Right atrium auricular region (tissue), 2 donors: ENCODE results near the gene TRMT10B. TPM values are rescaled to one million over a fixed set of nuclear protein-coding genes. Genes with fewer than 3 reads are reported as not detected.
"Not testable (repeated sequence)": the region's sequence is repeated elsewhere in the genome, so short reads cannot be mapped to it uniquely, and the experiment has no call there.

Experiments used
- DNase-seq: peaks from one replicate; pipeline ENCODE4 v3.0.0-alpha.2; 2019; ENCODE audit warnings: low spot score
- H3K27ac ChIP-seq, 2 donors: fragments of 200-600 bp; sonication (generic); 1 replicate in 1 of 2; 2 replicates in 1 of 2; pipeline ENCODE4 v1.5.1; 2016 to 2019
- H3K27me3 ChIP-seq, 2 donors: fragments of 200-600 bp; sonication (generic); one replicate each; pipeline versions ENCODE4 v1.5.1 to v1.6.0; 2017 to 2019
- H3K36me3 ChIP-seq: fragments of 200-600 bp; sonication (generic); one replicate; pipeline ENCODE4 v1.5.1; 2016
- H3K4me1 ChIP-seq, 2 donors: fragments of 200-600 bp; sonication (generic); one replicate each; pipeline versions ENCODE4 v1.5.1 to v1.6.0; 2017 to 2019
- H3K4me3 ChIP-seq, 2 donors: fragments of 200-600 bp; sonication (generic); 1 replicate in 1 of 2; 2 replicates in 1 of 2; pipeline ENCODE4 v1.5.1; 2017 to 2019; ENCODE audit warnings: mild to moderate bottlenecking in 1 of 2, moderate library complexity in 1 of 2
- H3K9me3 ChIP-seq, 2 donors: fragments of 200-600 bp; sonication (generic); one replicate each; pipeline ENCODE4 v1.5.1; 2019
- total RNA-seq, 2 donors: library from RNA; depleted of rRNA; stranded (reverse); fragments of >200 nt; gene quantifications; one replicate each; pipeline ENCODE4 v1.1.0, GENCODE V29; 2016
- TF ChIP-seq, protein P1 (sequence below), 2 donors: fragments of 200-600 bp; sonication (generic); IDR thresholded peaks; one replicate each; pipeline ENCODE4 v1.5.1; 2019; ENCODE audit warnings: antibody characterized with exemption in 2 of 2

TRMT10B gene
- total RNA-seq, 2 donors from 2014 or later, result 2.5 to 3.9 TPM

DNA sequence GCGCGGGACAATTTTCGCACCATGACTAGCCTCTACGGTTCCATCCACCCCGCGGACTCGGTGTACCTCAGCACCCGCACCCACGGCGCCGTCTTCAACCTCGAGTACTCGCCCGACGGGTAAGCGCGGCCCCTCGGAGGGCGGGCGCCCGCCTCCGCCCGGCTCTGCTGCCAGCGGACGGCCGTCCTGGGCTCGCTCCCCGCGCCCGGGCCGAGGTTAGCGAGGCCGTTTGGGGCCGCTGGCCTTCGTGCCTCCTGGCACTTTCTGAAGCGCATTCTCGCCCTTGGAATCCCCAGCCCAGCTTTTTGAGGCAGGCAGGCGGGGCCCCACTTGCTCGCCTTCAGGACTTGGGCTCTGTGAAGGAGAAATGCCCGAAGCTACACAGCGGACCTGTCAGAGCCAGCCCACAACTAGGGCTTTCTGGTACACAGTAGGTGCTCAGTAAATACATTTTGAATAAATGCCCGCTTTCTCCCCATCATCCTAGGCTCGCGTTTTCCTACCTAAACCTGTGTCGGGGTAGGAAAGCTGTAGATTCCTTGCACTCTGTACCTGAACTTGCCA is 47.8 kb downstream of the TRMT10B start:
- Histone ChIP-seq H3K36me3 (no peaks in the 10 kb centered on the region), H3K27me3 (no peaks in the 10 kb centered on the region), H3K27ac (peak overlapping the region; percentile 87 to 89), H3K4me3 (peak overlapping the region; percentile 92 to 93), H3K4me1 (peaks cover 0 to 32% of the 10 kb centered on the region in 2 donors), H3K9me3 (no peaks in the 10 kb centered on the region)
- TF ChIP-seq, protein P1, sequence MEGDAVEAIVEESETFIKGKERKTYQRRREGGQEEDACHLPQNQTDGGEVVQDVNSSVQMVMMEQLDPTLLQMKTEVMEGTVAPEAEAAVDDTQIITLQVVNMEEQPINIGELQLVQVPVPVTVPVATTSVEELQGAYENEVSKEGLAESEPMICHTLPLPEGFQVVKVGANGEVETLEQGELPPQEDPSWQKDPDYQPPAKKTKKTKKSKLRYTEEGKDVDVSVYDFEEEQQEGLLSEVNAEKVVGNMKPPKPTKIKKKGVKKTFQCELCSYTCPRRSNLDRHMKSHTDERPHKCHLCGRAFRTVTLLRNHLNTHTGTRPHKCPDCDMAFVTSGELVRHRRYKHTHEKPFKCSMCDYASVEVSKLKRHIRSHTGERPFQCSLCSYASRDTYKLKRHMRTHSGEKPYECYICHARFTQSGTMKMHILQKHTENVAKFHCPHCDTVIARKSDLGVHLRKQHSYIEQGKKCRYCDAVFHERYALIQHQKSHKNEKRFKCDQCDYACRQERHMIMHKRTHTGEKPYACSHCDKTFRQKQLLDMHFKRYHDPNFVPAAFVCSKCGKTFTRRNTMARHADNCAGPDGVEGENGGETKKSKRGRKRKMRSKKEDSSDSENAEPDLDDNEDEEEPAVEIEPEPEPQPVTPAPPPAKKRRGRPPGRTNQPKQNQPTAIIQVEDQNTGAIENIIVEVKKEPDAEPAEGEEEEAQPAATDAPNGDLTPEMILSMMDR (IDR thresholded peaks at IDR 0.05), result no peak
- no peak for DNase-seq

DNA sequence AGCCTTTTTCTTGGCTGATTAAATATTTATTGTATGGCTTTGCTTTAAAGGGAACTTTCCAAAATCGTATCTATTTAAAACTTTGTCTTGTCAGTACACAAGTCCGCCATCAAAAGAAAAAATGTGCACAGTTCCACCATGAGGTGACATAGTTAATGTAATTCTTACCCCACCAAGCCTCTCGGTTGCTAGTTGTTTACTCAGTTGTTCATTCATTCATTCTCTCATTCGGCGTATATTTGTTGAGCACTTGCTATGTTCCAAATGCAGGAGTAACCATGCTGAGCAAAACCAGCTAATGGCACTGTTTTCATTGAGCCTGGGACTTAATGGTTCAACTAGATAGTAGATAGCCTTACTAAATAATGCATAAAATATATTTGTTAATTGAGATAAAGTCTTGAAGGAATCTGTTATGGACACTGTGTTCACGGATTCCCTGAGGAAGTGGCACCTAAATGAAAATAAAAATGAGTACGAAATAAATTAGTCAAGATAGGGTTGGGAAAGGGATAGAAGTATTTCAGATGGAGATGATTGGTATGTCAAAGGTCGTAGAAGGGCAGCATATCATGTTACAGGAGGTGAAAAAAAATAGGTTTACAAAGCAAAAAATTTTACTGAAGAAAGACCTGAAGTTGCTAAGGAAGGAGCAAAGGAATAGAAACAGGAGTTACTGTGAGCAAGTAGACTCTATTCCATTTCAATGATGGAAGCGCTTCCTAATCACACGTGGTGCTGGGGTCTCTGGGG is 48.5 kb downstream of the TRMT10B start:
- Histone ChIP-seq H3K36me3 (no peaks in the 10 kb centered on the region), H3K9me3 (no peaks in the 10 kb centered on the region), H3K27ac (peak overlapping the region in 1 of 2 donors; percentile 87), H3K4me3 (peak overlapping the region; percentile 92 to 93), H3K4me1 (peaks cover 0 to 32% of the 10 kb centered on the region in 2 donors), H3K27me3 (no peaks in the 10 kb centered on the region)
- DNase-seq, result no peak
- TF ChIP-seq, protein P1 (IDR thresholded peaks at IDR 0.05), result no peak

DNA sequence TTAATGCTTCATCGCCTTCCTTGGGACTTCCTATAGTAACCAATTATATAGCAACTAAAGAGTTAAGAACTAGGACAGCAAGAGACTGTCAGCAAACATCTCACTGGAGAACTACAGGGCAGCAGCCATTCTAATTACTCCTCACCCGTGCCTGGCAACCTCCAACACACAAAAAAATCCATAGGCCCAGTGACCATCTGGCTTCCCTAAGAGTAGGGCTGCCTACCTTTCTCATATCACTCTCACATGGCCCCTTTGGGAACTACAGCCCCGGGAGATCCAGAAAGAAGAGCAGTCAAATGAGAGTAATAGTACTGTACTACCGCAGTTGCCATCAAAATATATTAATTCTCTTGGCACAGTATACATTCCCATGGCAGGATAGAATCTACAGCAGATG is 52.7 kb downstream of the TRMT10B start:
- Histone ChIP-seq H3K36me3 (peaks cover 4% of the 10 kb centered on the region), H3K4me3 (no peak overlapping the region), H3K9me3 (no peaks in the 10 kb centered on the region), H3K27me3 (no peaks in the 10 kb centered on the region), H3K4me1 (peaks cover 0 to 25% of the 10 kb centered on the region in 2 donors), H3K27ac (no peak overlapping the region)
- no peak for DNase-seq
- TF ChIP-seq, protein P1 (IDR thresholded peaks at IDR 0.05), result no peak

DNA sequence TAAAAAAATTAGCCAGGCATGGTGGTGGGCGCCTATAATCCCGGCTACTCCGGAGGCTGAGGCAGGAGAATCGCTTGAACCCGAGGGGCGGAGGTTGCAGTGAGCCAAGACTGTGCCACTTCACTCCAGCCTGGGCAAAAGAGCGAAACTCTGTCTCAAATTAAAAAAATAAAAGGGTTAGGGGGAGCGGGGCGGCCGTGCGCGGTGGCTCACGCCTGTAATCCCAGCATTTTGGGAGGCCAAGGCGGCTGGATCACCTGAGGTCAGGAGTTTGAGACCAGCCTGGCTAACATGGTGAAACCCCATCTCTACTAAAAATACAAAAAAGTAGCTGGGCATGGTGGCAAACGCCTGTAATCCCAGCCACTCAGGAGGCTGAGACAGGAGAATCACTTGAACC is 56.1 kb downstream of the TRMT10B start:
- not testable (repeated sequence) for DNase-seq, H3K27me3 ChIP-seq, H3K36me3 ChIP-seq, H3K4me3 ChIP-seq, H3K4me1 ChIP-seq, H3K27ac ChIP-seq, H3K9me3 ChIP-seq

DNA sequence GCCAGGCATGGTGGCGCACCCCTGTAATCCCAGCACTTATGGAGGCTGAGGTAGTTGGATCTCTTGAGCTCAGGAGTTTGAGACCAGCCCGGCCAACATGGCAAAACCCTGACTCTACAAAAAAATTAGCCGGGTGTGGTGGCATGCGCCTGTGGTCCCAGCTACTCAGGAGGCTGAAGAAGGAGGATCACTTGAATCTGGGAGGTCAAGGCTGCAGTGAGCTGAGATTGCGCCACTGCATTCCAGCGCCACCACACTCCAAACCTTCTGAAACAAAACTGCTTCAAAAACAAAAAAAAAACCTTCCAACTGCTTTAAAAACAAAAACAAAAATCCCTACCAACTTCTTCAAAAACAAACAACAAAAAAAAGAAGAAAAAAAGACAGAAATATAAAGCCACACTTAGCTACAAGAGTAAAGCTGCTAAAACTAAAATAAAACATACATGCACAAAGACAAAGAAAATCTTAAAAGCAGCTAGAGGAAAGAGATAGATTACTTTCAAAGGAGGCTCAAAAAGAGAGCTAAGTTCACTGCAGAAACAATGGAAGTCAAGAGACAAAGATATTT is 58.4 kb downstream of the TRMT10B start:
- Histone ChIP-seq H3K4me1 (no peaks in the 10 kb centered on the region), H3K4me3 (no peak overlapping the region), H3K9me3 (no peaks in the 10 kb centered on the region), H3K36me3 (peaks cover 4% of the 10 kb centered on the region), H3K27ac (no peak overlapping the region), H3K27me3 (no peaks in the 10 kb centered on the region)
- DNase-seq, result no peak
- TF ChIP-seq, protein P1 (IDR thresholded peaks at IDR 0.05), result no peak

DNA sequence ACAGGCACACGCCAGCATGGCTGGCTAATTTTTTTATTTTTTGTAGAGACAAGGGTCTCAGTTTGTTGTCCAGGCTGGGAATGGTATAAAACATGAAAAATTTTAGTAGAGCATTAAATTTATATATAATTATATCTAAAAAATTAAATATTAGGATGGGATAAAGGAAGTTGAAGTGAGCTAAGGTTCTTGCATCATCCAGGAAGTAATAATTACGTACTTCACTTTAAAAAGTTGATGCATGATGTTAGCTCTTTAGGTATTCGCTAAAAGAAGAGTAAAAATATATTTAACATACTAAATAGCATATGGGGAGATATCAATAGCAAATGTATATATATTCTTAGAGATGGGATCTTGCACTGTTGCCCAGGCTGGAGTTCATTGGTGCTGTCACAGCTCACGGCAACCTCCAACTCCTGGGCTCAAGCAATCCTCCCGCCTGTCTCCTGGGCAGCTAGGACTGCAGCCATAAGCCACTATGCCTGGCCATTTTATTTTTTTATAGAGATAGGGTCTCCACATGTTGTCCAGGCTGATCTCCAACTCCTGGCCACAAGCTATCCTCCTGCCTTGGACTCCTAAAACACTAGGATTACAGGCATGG is 59.3 kb downstream of the TRMT10B start:
- Histone ChIP-seq H3K4me3 (no peak overlapping the region), H3K4me1 (no peaks in the 10 kb centered on the region), H3K9me3 (no peaks in the 10 kb centered on the region), H3K36me3 (peaks cover 3% of the 10 kb centered on the region), H3K27ac (no peak overlapping the region), H3K27me3 (no peaks in the 10 kb centered on the region)
- TF ChIP-seq, protein P1 (IDR thresholded peaks at IDR 0.05), result no peak
- no peak for DNase-seq
